ENCODE measurements around the gene FAM227A.
A peak's percentile ranks its signal among the peaks of the same experiment; 100 is the strongest.

DNA sequence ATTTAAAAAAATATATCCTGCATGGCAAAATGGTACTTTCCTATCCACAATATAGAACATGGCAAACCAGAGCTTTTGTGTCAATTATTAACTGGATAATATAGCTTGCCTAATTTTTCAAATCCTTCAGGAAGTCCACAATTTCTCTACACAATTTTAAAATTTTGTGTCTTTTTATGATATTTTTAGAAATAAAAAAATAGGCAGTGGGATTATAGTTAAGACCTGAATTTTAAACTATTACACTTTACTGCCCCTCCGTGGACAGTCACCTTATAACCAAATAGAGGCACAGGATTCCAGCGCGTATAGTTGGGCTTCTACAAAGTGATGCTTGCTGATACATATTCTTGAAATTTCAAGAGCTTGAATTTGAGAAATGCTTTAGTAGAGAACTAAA lies 84.1 kb downstream of the FAM227A start:
- TF ChIP-seq, protein P1, sequence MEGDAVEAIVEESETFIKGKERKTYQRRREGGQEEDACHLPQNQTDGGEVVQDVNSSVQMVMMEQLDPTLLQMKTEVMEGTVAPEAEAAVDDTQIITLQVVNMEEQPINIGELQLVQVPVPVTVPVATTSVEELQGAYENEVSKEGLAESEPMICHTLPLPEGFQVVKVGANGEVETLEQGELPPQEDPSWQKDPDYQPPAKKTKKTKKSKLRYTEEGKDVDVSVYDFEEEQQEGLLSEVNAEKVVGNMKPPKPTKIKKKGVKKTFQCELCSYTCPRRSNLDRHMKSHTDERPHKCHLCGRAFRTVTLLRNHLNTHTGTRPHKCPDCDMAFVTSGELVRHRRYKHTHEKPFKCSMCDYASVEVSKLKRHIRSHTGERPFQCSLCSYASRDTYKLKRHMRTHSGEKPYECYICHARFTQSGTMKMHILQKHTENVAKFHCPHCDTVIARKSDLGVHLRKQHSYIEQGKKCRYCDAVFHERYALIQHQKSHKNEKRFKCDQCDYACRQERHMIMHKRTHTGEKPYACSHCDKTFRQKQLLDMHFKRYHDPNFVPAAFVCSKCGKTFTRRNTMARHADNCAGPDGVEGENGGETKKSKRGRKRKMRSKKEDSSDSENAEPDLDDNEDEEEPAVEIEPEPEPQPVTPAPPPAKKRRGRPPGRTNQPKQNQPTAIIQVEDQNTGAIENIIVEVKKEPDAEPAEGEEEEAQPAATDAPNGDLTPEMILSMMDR (IDR thresholded peaks at IDR 0.05; ENCODE audit: extremely low read depth in 1 of 2, insufficient read depth in 1 of 2, low read depth in 1 of 2, low read length in 2 of 2), result peak; percentile 8 to 39
- TF ChIP-seq POLR2A (IDR thresholded peaks at IDR 0.05; ENCODE audit: low read depth, low read length) (no peak), GATA2 (IDR thresholded peaks at IDR 0.05; ENCODE audit: insufficient read depth, insufficient read length, low read depth, low read length) (no peak)

Data from endothelial cell of umbilical vein (primary cell).